Stimulated activated CD8-positive, alpha-beta memory T cell treated with anti-CD3 and anti-CD28 coated beads, Interleukin-7, amount 100 ng/mL, for 1 hour (primary cell): ENCODE data around the gene KIAA1671.

Experiments used
- DNase-seq, 2 donors: peaks; one replicate each; pipeline ENCODE4 v3.0.0-alpha.2; 2020; ENCODE audit warnings: low read depth in 2 of 2

Gene KIAA1671

GRCh38 chr22:25014896-25015755 is 62.6 kb downstream of the KIAA1671 start:
- no peak for DNase-seq

- DNase-seq, result no peak
Observed at GRCh38 chr22:25016311-25016710, 63.8 kb downstream of the KIAA1671 start.

GRCh38 chr22:25018009-25018408 is 65.5 kb downstream of the KIAA1671 start:
- no peak for DNase-seq

GRCh38 chr22:25019427-25020184 is 67.1 kb downstream of the KIAA1671 start:
- no peak for DNase-seq

GRCh38 chr22:25021409-25021808 is 68.9 kb downstream of the KIAA1671 start:
- no peak for DNase-seq

- no peak for DNase-seq
Observed at GRCh38 chr22:25021976-25022711, 69.6 kb downstream of the KIAA1671 start.

- DNase-seq, result no peak
Observed at GRCh38 chr22:25023879-25024278, 71.4 kb downstream of the KIAA1671 start.

GRCh38 chr22:25024895-25025294 is 72.4 kb downstream of the KIAA1671 start:
- no peak for DNase-seq

- DNase-seq, result no peak
Observed at GRCh38 chr22:25025491-25026400, 73.2 kb downstream of the KIAA1671 start.

GRCh38 chr22:25027043-25027906 is 74.8 kb downstream of the KIAA1671 start:
- DNase-seq, result no peak

GRCh38 chr22:25027959-25028840 is 75.7 kb downstream of the KIAA1671 start:
- no peak for DNase-seq

GRCh38 chr22:25028841-25029141 is 76.3 kb downstream of the KIAA1671 start:
- no peak for DNase-seq

- no peak for DNase-seq
Observed at GRCh38 chr22:25029181-25029580, 76.7 kb downstream of the KIAA1671 start.

GRCh38 chr22:25030636-25031035 is 78.1 kb downstream of the KIAA1671 start:
- DNase-seq, result no peak

- DNase-seq, result no peak
Observed at GRCh38 chr22:25032066-25032465, 79.5 kb downstream of the KIAA1671 start.

- no peak for DNase-seq
Observed at GRCh38 chr22:25035715-25036114, 83.2 kb downstream of the KIAA1671 start.

GRCh38 chr22:25038239-25038638 is 85.7 kb downstream of the KIAA1671 start:
- DNase-seq, result no peak

GRCh38 chr22:25038771-25039170 is 86.3 kb downstream of the KIAA1671 start:
- DNase-seq, result no peak

GRCh38 chr22:25039255-25039654 is 86.7 kb downstream of the KIAA1671 start:
- DNase-seq, result no peak
